ENCODE data around the gene MUC5B.

Gene MUC5B

DNA sequence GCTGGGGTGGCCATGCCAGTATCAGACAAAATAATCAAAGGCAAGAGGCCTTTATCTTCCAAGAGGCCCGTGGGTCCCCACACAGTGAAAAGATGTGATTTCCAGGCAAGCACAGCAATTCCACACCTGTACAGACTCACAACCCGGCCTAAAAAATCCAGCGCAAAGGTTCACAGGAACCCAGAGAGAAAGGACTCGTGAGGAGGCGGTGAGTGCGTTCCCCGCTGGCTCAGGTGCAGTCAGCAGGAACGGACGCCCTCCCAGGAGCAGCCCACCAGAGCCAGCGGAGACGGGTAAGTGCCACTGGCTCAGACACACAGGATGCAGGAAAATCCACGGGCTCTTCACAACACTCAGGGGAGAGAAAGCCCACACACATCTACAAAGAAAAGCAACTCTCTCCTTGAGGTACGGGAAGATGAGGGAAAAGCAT lies 82.2 kb downstream of the MUC5B start:
- POLR2A ChIA-PET = no interaction called here
- no peak overlapping the region for H3K27ac ChIP-seq (ENCODE audit: insufficient read depth in 1 of 2, low read depth in 1 of 2, low read length in 2 of 2, poor library complexity in 1 of 2, severe bottlenecking in 2 of 2)
- no peaks in the 10 kb centered on the region for H3K9me3 ChIP-seq (ENCODE audit: control extremely low read depth in 1 of 5, control insufficient read depth in 4 of 5, insufficient read depth in 2 of 5, low read depth in 1 of 5, low read length in 4 of 5)
- no peak for DNase-seq
- CTCF ChIA-PET = no interaction called here
- peaks cover 0 to 15% (median 8%) of the 10 kb centered on the region in 4 experiments for H3K36me3 ChIP-seq (ENCODE audit: control insufficient read depth in 4 of 4, insufficient read depth in 4 of 4, low read length in 3 of 4)
- H3K4me1 ChIP-seq (ENCODE audit: control extremely low read depth in 1 of 4, control insufficient read depth in 4 of 4, insufficient read depth in 4 of 4, low read length in 3 of 4) = peaks cover 5 to 48% (median 38%) of the 10 kb centered on the region in 4 experiments
- H3K4me3 ChIP-seq (ENCODE audit: control insufficient read depth in 1 of 7, extremely low read depth in 1 of 7, insufficient read depth in 4 of 7, low read depth in 2 of 7, low read length in 6 of 7) = no peak overlapping the region
- 92% methylated on average over 13 of the region's 13 CpGs for WGBS (ENCODE audit: insufficient coverage)
- no peaks in the 10 kb centered on the region for H3K27me3 ChIP-seq (replicated peaks in 2 of 5; ENCODE audit: control insufficient read depth in 4 of 5, insufficient read depth in 5 of 5, low read length in 4 of 5)

DNA sequence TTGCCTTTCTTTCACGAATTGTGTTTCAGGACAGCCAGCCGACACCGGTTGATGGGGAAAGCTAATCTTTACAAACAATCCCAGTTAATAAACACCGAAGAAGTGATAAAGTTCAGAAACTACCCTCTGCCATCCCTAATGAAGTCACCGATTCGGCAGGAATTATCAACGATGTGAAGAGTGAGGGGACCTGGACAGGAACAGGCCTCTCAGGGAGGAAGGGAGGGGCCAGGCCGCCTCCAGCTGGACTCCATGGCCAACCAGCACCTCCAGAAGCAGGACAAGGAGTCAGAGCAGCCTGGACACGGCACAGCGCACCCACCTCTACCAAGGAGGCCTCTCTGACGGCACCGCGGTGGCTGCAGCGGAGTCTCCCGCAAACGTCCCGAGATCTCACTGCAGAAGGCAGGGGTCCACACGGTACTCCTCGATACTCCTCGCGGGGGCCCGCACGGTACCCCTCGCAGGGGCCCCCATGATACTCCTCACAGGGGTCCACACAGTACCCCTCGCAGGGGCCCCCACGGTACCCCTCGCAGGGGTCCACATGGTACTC lies 82.7 kb downstream of the MUC5B start:
- no peak overlapping the region for H3K4me3 ChIP-seq (ENCODE audit: control insufficient read depth in 1 of 7, extremely low read depth in 1 of 7, insufficient read depth in 4 of 7, low read depth in 2 of 7, low read length in 6 of 7)
- peaks cover 9 to 53% (median 43%) of the 10 kb centered on the region in 4 experiments for H3K4me1 ChIP-seq (ENCODE audit: control extremely low read depth in 1 of 4, control insufficient read depth in 4 of 4, insufficient read depth in 4 of 4, low read length in 3 of 4)
- CTCF ChIA-PET = no interaction called here
- no peak for DNase-seq
- peaks cover 0 to 15% (median 8%) of the 10 kb centered on the region in 4 experiments for H3K36me3 ChIP-seq (ENCODE audit: control insufficient read depth in 4 of 4, insufficient read depth in 4 of 4, low read length in 3 of 4)
- 96% methylated on average over 25 of the region's 27 CpGs for WGBS (ENCODE audit: insufficient coverage)
- no peaks in the 10 kb centered on the region for H3K9me3 ChIP-seq (ENCODE audit: control extremely low read depth in 1 of 5, control insufficient read depth in 4 of 5, insufficient read depth in 2 of 5, low read depth in 1 of 5, low read length in 4 of 5)
- H3K27me3 ChIP-seq (replicated peaks in 2 of 5; ENCODE audit: control insufficient read depth in 4 of 5, insufficient read depth in 5 of 5, low read length in 4 of 5) = no peaks in the 10 kb centered on the region
- POLR2A ChIA-PET = no interaction called here
- H3K27ac ChIP-seq (ENCODE audit: insufficient read depth in 1 of 2, low read depth in 1 of 2, low read length in 2 of 2, poor library complexity in 1 of 2, severe bottlenecking in 2 of 2) = no peak overlapping the region

- H3K4me1 ChIP-seq (ENCODE audit: control extremely low read depth in 1 of 4, control insufficient read depth in 4 of 4, insufficient read depth in 4 of 4, low read length in 3 of 4) = peaks cover 14 to 62% (median 52%) of the 10 kb centered on the region in 4 experiments
- DNase-seq = no peak
- peaks cover 0 to 2% (median 0%) of the 10 kb centered on the region in 5 experiments for H3K9me3 ChIP-seq (ENCODE audit: control extremely low read depth in 1 of 5, control insufficient read depth in 4 of 5, insufficient read depth in 2 of 5, low read depth in 1 of 5, low read length in 4 of 5)
- no peak overlapping the region for H3K27ac ChIP-seq (ENCODE audit: insufficient read depth in 1 of 2, low read depth in 1 of 2, low read length in 2 of 2, poor library complexity in 1 of 2, severe bottlenecking in 2 of 2)
- ChIA-PET POLR2A (no interaction called here), CTCF (interaction anchor here (1.7 kb wide), 1 partner anchor 41 kb away, joined by 3 read pairs; no protein-coding TSS in a partner anchor)
- no peaks in the 10 kb centered on the region for H3K27me3 ChIP-seq (replicated peaks in 2 of 5; ENCODE audit: control insufficient read depth in 4 of 5, insufficient read depth in 5 of 5, low read length in 4 of 5)
- H3K4me3 ChIP-seq (ENCODE audit: control insufficient read depth in 1 of 7, extremely low read depth in 1 of 7, insufficient read depth in 4 of 7, low read depth in 2 of 7, low read length in 6 of 7) = peak overlapping the region in 2 of 7 experiments; percentile 13 to 23
- H3K36me3 ChIP-seq (ENCODE audit: control insufficient read depth in 4 of 4, insufficient read depth in 4 of 4, low read length in 3 of 4) = peaks cover 0 to 15% (median 7%) of the 10 kb centered on the region in 4 experiments
- WGBS (ENCODE audit: insufficient coverage) = 92% methylated on average over 22 of the region's 30 CpGs
Measured at GRCh38 chr11:1306186-1307162, 83.6 kb downstream of the MUC5B start.

GRCh38 chr11:1307163-1307870 lies 84.5 kb downstream of the MUC5B start:
- H3K27me3 ChIP-seq (replicated peaks in 2 of 5; ENCODE audit: control insufficient read depth in 4 of 5, insufficient read depth in 5 of 5, low read length in 4 of 5) = no peaks in the 10 kb centered on the region
- 43% methylated on average over 21 of the region's 21 CpGs for WGBS (ENCODE audit: insufficient coverage)

GRCh38 chr11:1307998-1308742 lies 85.3 kb downstream of the MUC5B start:
- Histone ChIP-seq H3K36me3 (ENCODE audit: control insufficient read depth in 4 of 4, insufficient read depth in 4 of 4, low read length in 3 of 4) (peaks cover 0 to 15% (median 4%) of the 10 kb centered on the region in 4 experiments), H3K4me1 (ENCODE audit: control extremely low read depth in 1 of 4, control insufficient read depth in 4 of 4, insufficient read depth in 4 of 4, low read length in 3 of 4) (peaks cover 16 to 57% (median 49%) of the 10 kb centered on the region in 4 experiments), H3K9me3 (ENCODE audit: control extremely low read depth in 1 of 5, control insufficient read depth in 4 of 5, insufficient read depth in 2 of 5, low read depth in 1 of 5, low read length in 4 of 5) (peaks cover 0 to 12% (median 0%) of the 10 kb centered on the region in 5 experiments), H3K27me3 (replicated peaks in 2 of 5; ENCODE audit: control insufficient read depth in 4 of 5, insufficient read depth in 5 of 5, low read length in 4 of 5) (no peaks in the 10 kb centered on the region), H3K27ac (ENCODE audit: insufficient read depth in 1 of 2, low read depth in 1 of 2, low read length in 2 of 2, poor library complexity in 1 of 2, severe bottlenecking in 2 of 2) (peak overlapping the region in 1 of 2 experiments; percentile 15), H3K4me3 (ENCODE audit: control insufficient read depth in 1 of 7, extremely low read depth in 1 of 7, insufficient read depth in 4 of 7, low read depth in 2 of 7, low read length in 6 of 7) (peak overlapping the region in 6 of 7 experiments; percentile 51 to 81 (median 73))
- ChIA-PET CTCF (interaction anchor here (1.0 to 1.7 kb wide), 2 partner anchors 11 to 43 kb away, joined by 3 read pairs; no protein-coding TSS in a partner anchor), POLR2A (interaction anchor here (0.9 kb wide), 1 partner anchor 75 kb away, joined by 4 read pairs; no protein-coding TSS in a partner anchor)
- DNase-seq = no peak
- WGBS (ENCODE audit: insufficient coverage) = 87% methylated on average over 20 of the region's 21 CpGs

More at GRCh38 chr11:1307163-1307870, 84.5 kb downstream of the MUC5B start:
- H3K4me1 ChIP-seq (ENCODE audit: control extremely low read depth in 1 of 4, control insufficient read depth in 4 of 4, insufficient read depth in 4 of 4, low read length in 3 of 4) = peaks cover 16 to 61% (median 49%) of the 10 kb centered on the region in 4 experiments
- H3K4me3 ChIP-seq (ENCODE audit: control insufficient read depth in 1 of 7, extremely low read depth in 1 of 7, insufficient read depth in 4 of 7, low read depth in 2 of 7, low read length in 6 of 7) = peak overlapping the region in 3 of 7 experiments; percentile 13 to 23 (median 13)
- peaks cover 0 to 9% (median 0%) of the 10 kb centered on the region in 5 experiments for H3K9me3 ChIP-seq (ENCODE audit: control extremely low read depth in 1 of 5, control insufficient read depth in 4 of 5, insufficient read depth in 2 of 5, low read depth in 1 of 5, low read length in 4 of 5)
- H3K27ac ChIP-seq (ENCODE audit: insufficient read depth in 1 of 2, low read depth in 1 of 2, low read length in 2 of 2, poor library complexity in 1 of 2, severe bottlenecking in 2 of 2) = peak overlapping the region in 1 of 2 experiments; percentile 15
- DNase-seq = peak in 2 of 3 donors; percentile 58 to 67
- POLR2A ChIA-PET = no interaction called here
- H3K36me3 ChIP-seq (ENCODE audit: control insufficient read depth in 4 of 4, insufficient read depth in 4 of 4, low read length in 3 of 4) = peaks cover 0 to 15% (median 6%) of the 10 kb centered on the region in 4 experiments
- CTCF ChIA-PET = interaction anchor here (1.7 kb wide), 1 partner anchor 42 kb away, joined by 3 read pairs; no protein-coding TSS in a partner anchor
